ENCODE data around the gene MTHFR. TPM values are rescaled to one million over a fixed set of nuclear protein-coding genes. Genes with fewer than 3 reads are reported as not detected.

Gene MTHFR
- total RNA-seq = 32.6 and 34.5 TPM in 2 replicates

- H3K79me2 ChIP-seq (ENCODE audit: insufficient read depth, low read length) = peaks cover 68% of the 10 kb centered on the region
- peaks cover 45% of the 10 kb centered on the region for H3K4me1 ChIP-seq (ENCODE audit: insufficient read depth, low read length)
- peak within 1 kb of the TSS; percentile 91 for H2AFZ ChIP-seq (ENCODE audit: low read length)
- DNase-seq (ENCODE audit: insufficient read length, low spot score, missing footprints) = peak; percentile 98
- peak within 1 kb of the TSS; percentile 98 for H3K4me3 ChIP-seq (ENCODE audit: insufficient read depth, low read length)
- peak within 1 kb of the TSS; percentile 98 for H3K4me2 ChIP-seq (ENCODE audit: insufficient read depth, low read length)
- H3K27ac ChIP-seq (ENCODE audit: low read depth, low read length) = peak within 1 kb of the TSS; percentile 93
- TF ChIP-seq CTCF (IDR thresholded peaks at IDR 0.05; ENCODE audit: extremely low read depth, low read depth, low read length) = no peak
- H3K27me3 ChIP-seq (ENCODE audit: insufficient read depth, low read length) = no peaks in the 10 kb centered on the region
- H4K20me1 ChIP-seq (ENCODE audit: insufficient read depth, low read length) = peaks cover 10% of the 10 kb centered on the region
- no peaks in the 10 kb centered on the region for H3K9me3 ChIP-seq (ENCODE audit: low read depth, low read length)
- H3K36me3 ChIP-seq (ENCODE audit: insufficient read depth, low read length) = peaks cover 31% of the 10 kb centered on the region
Measured at GRCh38 chr1:11805422-11806306, at the start of gene MTHFR, which contains the start of gene CLCN6. Gene MTHFR (minus strand): TSS chr1:11805964. CDS start chr1:11803116, 2,848 bp downstream. Gene CLCN6 (plus strand): TSS chr1:11806191. CDS start chr1:11806263, 72 bp downstream.

- no peak overlapping the region for H2AFZ ChIP-seq (ENCODE audit: low read length)
- H4K20me1 ChIP-seq (ENCODE audit: insufficient read depth, low read length) = peaks cover 2% of the 10 kb centered on the region
- H3K4me2 ChIP-seq (ENCODE audit: insufficient read depth, low read length) = no peak overlapping the region
- peaks cover 31% of the 10 kb centered on the region for H3K27me3 ChIP-seq (ENCODE audit: insufficient read depth, low read length)
- H3K27ac ChIP-seq (ENCODE audit: low read depth, low read length) = no peak overlapping the region
- no peak overlapping the region for H3K4me3 ChIP-seq (ENCODE audit: insufficient read depth, low read length)
- no peaks in the 10 kb centered on the region for H3K36me3 ChIP-seq (ENCODE audit: insufficient read depth, low read length)
- TF ChIP-seq CTCF (IDR thresholded peaks at IDR 0.05; ENCODE audit: extremely low read depth, low read depth, low read length) = no peak
- no peaks in the 10 kb centered on the region for H3K9me3 ChIP-seq (ENCODE audit: low read depth, low read length)
- no peaks in the 10 kb centered on the region for H3K79me2 ChIP-seq (ENCODE audit: insufficient read depth, low read length)
- no peaks in the 10 kb centered on the region for H3K4me1 ChIP-seq (ENCODE audit: insufficient read depth, low read length)
- peak; percentile 52 for DNase-seq (ENCODE audit: insufficient read length, low spot score, missing footprints)
Measured at GRCh38 chr1:11855430-11855829, 49.7 kb upstream of the MTHFR start.

GRCh38 chr1:11854519-11854918, 48.8 kb upstream of the MTHFR start:
- no peak for TF ChIP-seq CTCF (IDR thresholded peaks at IDR 0.05; ENCODE audit: extremely low read depth, low read depth, low read length)

GRCh38 chr1:11851180-11851579, 45.4 kb upstream of the MTHFR start:
- Histone ChIP-seq H3K27me3 (ENCODE audit: insufficient read depth, low read length) (no peaks in the 10 kb centered on the region), H3K36me3 (ENCODE audit: insufficient read depth, low read length) (no peaks in the 10 kb centered on the region), H3K4me2 (ENCODE audit: insufficient read depth, low read length) (no peak overlapping the region), H3K27ac (ENCODE audit: low read depth, low read length) (no peak overlapping the region), H3K4me1 (ENCODE audit: insufficient read depth, low read length) (no peaks in the 10 kb centered on the region), H3K4me3 (ENCODE audit: insufficient read depth, low read length) (no peak overlapping the region), H3K79me2 (ENCODE audit: insufficient read depth, low read length) (no peaks in the 10 kb centered on the region), H4K20me1 (ENCODE audit: insufficient read depth, low read length) (peaks cover 4% of the 10 kb centered on the region), H3K9me3 (ENCODE audit: low read depth, low read length) (no peaks in the 10 kb centered on the region), H2AFZ (ENCODE audit: low read length) (no peak overlapping the region)
- TF ChIP-seq CTCF (IDR thresholded peaks at IDR 0.05; ENCODE audit: extremely low read depth, low read depth, low read length) = no peak
- no peak for DNase-seq (ENCODE audit: insufficient read length, low spot score, missing footprints)

More at GRCh38 chr1:11854519-11854918, 48.8 kb upstream of the MTHFR start:
- Histone ChIP-seq H3K9me3 (ENCODE audit: low read depth, low read length) (no peaks in the 10 kb centered on the region), H3K4me2 (ENCODE audit: insufficient read depth, low read length) (no peak overlapping the region), H3K36me3 (ENCODE audit: insufficient read depth, low read length) (no peaks in the 10 kb centered on the region), H3K27me3 (ENCODE audit: insufficient read depth, low read length) (peaks cover 28% of the 10 kb centered on the region), H3K79me2 (ENCODE audit: insufficient read depth, low read length) (no peaks in the 10 kb centered on the region), H3K4me3 (ENCODE audit: insufficient read depth, low read length) (no peak overlapping the region), H2AFZ (ENCODE audit: low read length) (no peak overlapping the region), H4K20me1 (ENCODE audit: insufficient read depth, low read length) (peaks cover 2% of the 10 kb centered on the region), H3K4me1 (ENCODE audit: insufficient read depth, low read length) (no peaks in the 10 kb centered on the region), H3K27ac (ENCODE audit: low read depth, low read length) (no peak overlapping the region)
- DNase-seq (ENCODE audit: insufficient read length, low spot score, missing footprints) = peak; percentile 29
